IMR-90 (cell line): ENCODE results near the gene CDH23. TPM values are rescaled to one million over a fixed set of nuclear protein-coding genes. Genes with fewer than 3 reads are reported as not detected.

Source experiments
- ATAC-seq: fragments of 200-7000 bp; cut with Tn5 transposase; 2 replicates; pipeline ENCODE4 v1.9.1; 2020; ENCODE audit warnings: low read depth, mild to moderate bottlenecking, moderate library complexity
- BruUV-seq: library from RNA; stranded (reverse); fragments of 400-500 nt; replicated peaks from 2 replicates; lab custom pipeline; 2021; lab: Mats Ljungman, UMichigan
- CTCF ChIA-PET: fragments of 300-600 bp; formaldehyde crosslinking; extraction: SDS; loops from one replicate; lab custom pipeline; 2021; ENCODE audit warnings: antibody characterized with exemption; lab: Yijun Ruan, JAX
- POLR2A ChIA-PET: fragments of 300-600 bp; sonication (Branson Sonifier 250); formaldehyde crosslinking; loops from one replicate; lab custom pipeline; 2022; ENCODE audit warnings: antibody characterized with exemption; ENCODE audit not compliant: unreplicated experiment; lab: Charles Lee
- DNase-seq: peaks from one replicate; pipeline ENCODE4 v3.0.0; 2013
- H2AFZ ChIP-seq: replicated peaks from 2 replicates; pipeline ENCODE3; 2013; ENCODE audit warnings: low read length, mild to moderate bottlenecking; ENCODE audit not compliant: poor library complexity
- H2AK5ac ChIP-seq: 2 replicates; pipeline ENCODE4 v1.6.1; 2013; ENCODE audit warnings: low read depth, low read length, inconsistent platforms
- H2AK9ac ChIP-seq: replicated peaks from 2 replicates; pipeline ENCODE3; 2013; ENCODE audit warnings: mild to moderate bottlenecking, low read depth, low read length, moderate library complexity; ENCODE audit not compliant: poor library complexity
- H2BK120ac ChIP-seq: 2 replicates; pipeline ENCODE4 v1.6.1; 2013; ENCODE audit warnings: low read depth, low read length, inconsistent platforms
- H2BK15ac ChIP-seq: 3 replicates; pipeline ENCODE4 v1.6.1; 2013; ENCODE audit warnings: low read depth, low read length, inconsistent platforms
- H2BK20ac ChIP-seq: 2 replicates; pipeline ENCODE4 v1.6.1; 2013; ENCODE audit warnings: low read depth, mild to moderate bottlenecking, inconsistent platforms, low read length, moderate library complexity
- H2BK5ac ChIP-seq: 2 replicates; pipeline ENCODE4 v1.6.1; 2013; ENCODE audit warnings: mild to moderate bottlenecking, low read depth, low read length, inconsistent platforms; ENCODE audit not compliant: poor library complexity, severe bottlenecking
- H3K14ac ChIP-seq: replicated peaks from 2 replicates; pipeline ENCODE4 v1.6.1; 2013; ENCODE audit warnings: low read depth, low read length, inconsistent platforms
- H3K18ac ChIP-seq: 2 replicates; pipeline ENCODE4 v1.6.1; 2013; ENCODE audit warnings: low read depth, low read length, control low read depth
- H3K23ac ChIP-seq: 2 replicates; pipeline ENCODE4 v1.6.1; 2013; ENCODE audit warnings: low read depth, low read length, inconsistent platforms
- H3K27ac ChIP-seq: 2 replicates; pipeline ENCODE4 v1.5.1; 2013; ENCODE audit warnings: mild to moderate bottlenecking, control low read depth, low read length; ENCODE audit not compliant: insufficient read depth
- H3K27me3 ChIP-seq: 2 replicates; pipeline ENCODE4 v1.6.1; 2013; ENCODE audit warnings: low read length; ENCODE audit not compliant: control insufficient read depth, insufficient read depth
- H3K36me3 ChIP-seq: 2 replicates; pipeline ENCODE4 v1.6.1; 2013; ENCODE audit warnings: low read length, mixed read lengths; ENCODE audit not compliant: control insufficient read depth, insufficient read depth
- H3K4ac ChIP-seq: 2 replicates; pipeline ENCODE4 v1.6.1; 2013; ENCODE audit warnings: low read depth, low read length, inconsistent platforms
- H3K4me1 ChIP-seq: 2 replicates; pipeline ENCODE4 v1.6.1; 2013; ENCODE audit warnings: low read length, mixed read lengths; ENCODE audit not compliant: control insufficient read depth, insufficient read depth
- H3K4me2 ChIP-seq: 2 replicates; pipeline ENCODE4 v1.6.1; 2013; ENCODE audit warnings: low read depth, mild to moderate bottlenecking, control low read depth, low read length, moderate library complexity
- H3K4me3 ChIP-seq: 2 replicates; pipeline ENCODE4 v1.5.1; 2013; ENCODE audit warnings: low read depth, mild to moderate bottlenecking, control low read depth, low read length, moderate library complexity; ENCODE audit not compliant: insufficient read depth
- H3K56ac ChIP-seq: 2 replicates; pipeline ENCODE4 v1.6.1; 2013; ENCODE audit warnings: low read length, inconsistent platforms; ENCODE audit not compliant: insufficient read depth; ENCODE audit errors: extremely low read depth
- H3K79me1 ChIP-seq, 2 experiments: 2 replicates each; pipeline ENCODE4 v1.6.1; 2013; ENCODE audit warnings: low read length in 2 of 2, inconsistent platforms in 1 of 2, low read depth in 1 of 2
- H3K9ac ChIP-seq: 2 replicates; pipeline ENCODE4 v1.6.1; 2013; ENCODE audit warnings: low read depth, low read length, control low read depth
- H3K9me1 ChIP-seq: 2 replicates; pipeline ENCODE4 v1.6.1; 2013; ENCODE audit warnings: low read length, inconsistent platforms; ENCODE audit not compliant: insufficient read depth
- H3K9me3 ChIP-seq: 2 replicates; pipeline ENCODE4 v1.6.1; 2013; ENCODE audit warnings: low read length; ENCODE audit not compliant: control insufficient read depth, insufficient read depth
- H4K20me1 ChIP-seq: 2 replicates; pipeline ENCODE4 v1.6.1; 2013; ENCODE audit warnings: low read length, inconsistent platforms; ENCODE audit not compliant: insufficient read depth
- H4K5ac ChIP-seq: 2 replicates; pipeline ENCODE4 v1.6.1; 2013; ENCODE audit warnings: mild to moderate bottlenecking, low read depth, low read length, control low read depth
- H4K8ac ChIP-seq, 2 experiments: 2 replicates each; pipeline ENCODE4 v1.6.1; 2013; ENCODE audit warnings: low read depth in 2 of 2, low read length in 2 of 2, control low read depth in 1 of 2, inconsistent platforms in 1 of 2
- H4K91ac ChIP-seq: 2 replicates; pipeline ENCODE4 v1.6.1; 2013; ENCODE audit warnings: low read depth, low read length, inconsistent platforms; ENCODE audit not compliant: insufficient read depth
- BHLHE40 ChIP-seq: fragments of 150-350 bp; IDR thresholded peaks from 2 replicates; pipeline ENCODE4 v1.6.1; 2016; ENCODE audit warnings: mild to moderate bottlenecking, low read depth, low read length
- CEBPB ChIP-seq: IDR thresholded peaks from 2 replicates; pipeline ENCODE4 v1.6.1; 2012; ENCODE audit warnings: low read depth, low read length, improper control_type of control experiment
- CHD1 ChIP-seq: IDR thresholded peaks from 2 replicates; pipeline ENCODE4 v1.6.1; 2012; ENCODE audit warnings: low read depth, low read length, improper control_type of control experiment
- FOS ChIP-seq: fragments of 150-350 bp; IDR thresholded peaks from 2 replicates; pipeline ENCODE4 v1.6.1; 2016; ENCODE audit warnings: low read depth, low read length
- MAFK ChIP-seq: IDR thresholded peaks from 2 replicates; pipeline ENCODE4 v1.6.1; 2012; ENCODE audit warnings: low read depth, low read length, improper control_type of control experiment
- MAZ ChIP-seq: IDR thresholded peaks from 2 replicates; pipeline ENCODE4 v1.6.1; 2012; ENCODE audit warnings: low read depth, mild to moderate bottlenecking, low read length, improper control_type of control experiment, moderate library complexity, borderline replicate concordance
- MXI1 ChIP-seq: IDR thresholded peaks from 2 replicates; pipeline ENCODE4 v1.6.1; 2012; ENCODE audit warnings: low read depth, mild to moderate bottlenecking, low read length, moderate library complexity, borderline replicate concordance
- NFE2L2 ChIP-seq: fragments of 150-350 bp; IDR thresholded peaks from 2 replicates; pipeline ENCODE4 v1.6.1; 2016; ENCODE audit warnings: low read depth, mild to moderate bottlenecking, low read length
- POLR2A ChIP-seq: IDR thresholded peaks from 2 replicates; pipeline ENCODE4 v1.6.1; 2012; ENCODE audit warnings: mild to moderate bottlenecking, low read depth, low read length
- RAD21 ChIP-seq: IDR thresholded peaks from 2 replicates; pipeline ENCODE4 v1.6.1; 2012; ENCODE audit warnings: low read length, improper control_type of control experiment
- RCOR1 ChIP-seq: IDR thresholded peaks from 2 replicates; pipeline ENCODE4 v1.6.1; 2012; ENCODE audit warnings: mild to moderate bottlenecking, low read length, improper control_type of control experiment; ENCODE audit not compliant: insufficient replicate concordance
- RFX5 ChIP-seq: IDR thresholded peaks from 2 replicates; pipeline ENCODE4 v1.8.0; 2012; ENCODE audit warnings: low read depth, mild to moderate bottlenecking, low read length, moderate library complexity
- SMC3 ChIP-seq: fragments of 150-350 bp; IDR thresholded peaks from 2 replicates; pipeline ENCODE4 v1.6.1; 2016; ENCODE audit warnings: low read depth, mild to moderate bottlenecking, antibody characterized with exemption, low read length, moderate library complexity
- WGBS, 2 experiments: methylation state at CpG; one replicate each; pipeline versions ENCODE4 v1.1.5 to v1.1.7; 2013; ENCODE audit warnings: missing lambda C conversion rate in 2 of 2; ENCODE audit not compliant: insufficient read length in 1 of 2; ENCODE audit errors: extremely low coverage in 2 of 2; 5-methylcytosine and 5-hydroxymethylcytosine counted together
- dilution Hi-C: fragments of 300-500 bp; cut with HindIII; formaldehyde crosslinking; loops from one replicate; pipeline ENCODE4 v1.14.3; 2018; ENCODE audit warnings: low sequenced_read_pairs; ENCODE audit not compliant: unreplicated experiment
- in situ Hi-C: fragments of 300-500 bp; cut with MboI; formaldehyde crosslinking; loops from 3 replicates; pipeline ENCODE4 v1.14.3; 2019; ENCODE audit warnings: low sequenced_read_pairs, inconsistent platforms, mixed read lengths
- intact Hi-C: fragments of 100-400 bp; cut with micrococcal nuclease; formaldehyde crosslinking; loops from 2 replicates; pipeline ENCODE4 v1.10.0; 2022
- polyA plus RNA-seq, 3 experiments: library from polyadenylated mRNA; depleted of rRNA; stranded (reverse); fragments of >200 nt; gene quantifications; 2 replicates each; pipeline ENCODE4 v1.2.3, GENCODE V29; 2012; ENCODE audit warnings: low replicate concordance in 1 of 3
- total RNA-seq: library from RNA; depleted of rRNA; stranded (reverse); fragments of >200 nt; gene quantifications from 2 replicates; pipeline ENCODE4 v1.2.3, GENCODE V29; 2012
- TF ChIP-seq, protein P1 (sequence below): fragments of 150-350 bp; IDR thresholded peaks from 2 replicates; pipeline ENCODE4 v1.6.1; 2017; ENCODE audit warnings: mild to moderate bottlenecking, antibody characterized with exemption, low read length, low read depth
- TF ChIP-seq, protein P2 (sequence below): conservative IDR thresholded peaks from 2 replicates; pipeline ENCODE4 v1.5.1; 2012; ENCODE audit warnings: mild to moderate bottlenecking, low read depth, low read length, improper control_type of control experiment

Gene CDH23
- total and polyA plus RNA-seq, 2 of the 4 experiments (the other 2 are of a cell fraction) = under 0.01 to 0.03 TPM

DNA sequence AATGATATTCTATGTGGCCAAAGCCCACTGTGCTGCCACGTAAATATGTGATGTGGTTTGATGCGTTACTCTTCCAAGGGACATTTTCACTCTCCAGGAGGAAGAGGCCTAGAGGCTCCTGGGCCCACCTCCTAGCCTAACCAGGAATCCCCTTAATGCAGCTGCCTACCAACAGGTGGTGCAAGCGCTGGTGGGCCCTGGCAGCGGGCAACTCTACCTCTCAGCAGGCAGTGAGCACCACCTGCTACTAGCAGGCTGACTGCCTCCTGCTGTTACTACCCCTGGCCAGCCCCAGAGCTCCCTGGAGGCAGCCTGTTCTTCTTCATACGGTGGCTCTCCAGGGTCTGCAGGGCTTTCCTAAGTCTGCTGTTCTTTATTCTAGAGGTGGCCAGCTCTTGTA, 62.8 kb downstream of the CDH23 start:
- ATAC-seq (no peak), DNase-seq (no peak)
- Histone ChIP-seq H3K23ac (no peak overlapping the region), H2BK120ac (no peak overlapping the region), H3K9me3 (no peaks in the 10 kb centered on the region), H3K9ac (no peak overlapping the region), H2AK5ac (no peak overlapping the region), H3K4me3 (no peak overlapping the region), H2BK5ac (no peak overlapping the region), H2AFZ (no peak overlapping the region), H3K4me1 (no peaks in the 10 kb centered on the region), H4K8ac (no peak overlapping the region), H3K9me1 (no peaks in the 10 kb centered on the region), H3K14ac (no peak overlapping the region), H3K27ac (no peak overlapping the region), H3K27me3 (peaks cover 30% of the 10 kb centered on the region), H2BK15ac (no peak overlapping the region), H2AK9ac (no peak overlapping the region), H3K79me1 (no peaks in the 10 kb centered on the region), H4K20me1 (no peaks in the 10 kb centered on the region), H4K91ac (no peak overlapping the region), H3K56ac (no peak overlapping the region), H3K4ac (no peak overlapping the region), H3K18ac (no peak overlapping the region), H3K36me3 (no peaks in the 10 kb centered on the region), H3K4me2 (no peak overlapping the region), H4K5ac (no peak overlapping the region), H2BK20ac (no peak overlapping the region)
- dilution Hi-C loops = no loop called here
- WGBS, 2 experiments = no CpG with 5 or more reads among the region's 5 CpGs
- ChIA-PET CTCF (no interaction called here), POLR2A (no interaction called here)
- in situ Hi-C loops = no loop called here
- intact Hi-C loops = no loop called here
- TF ChIP-seq MAZ (no peak), SMC3 (no peak), CEBPB (no peak), RFX5 (no peak), RCOR1 (no peak), MAFK (no peak), POLR2A (no peak), MXI1 (no peak), RAD21 (no peak), CHD1 (no peak), NFE2L2 (no peak), BHLHE40 (no peak), FOS (no peak)
- TF ChIP-seq, protein P1, sequence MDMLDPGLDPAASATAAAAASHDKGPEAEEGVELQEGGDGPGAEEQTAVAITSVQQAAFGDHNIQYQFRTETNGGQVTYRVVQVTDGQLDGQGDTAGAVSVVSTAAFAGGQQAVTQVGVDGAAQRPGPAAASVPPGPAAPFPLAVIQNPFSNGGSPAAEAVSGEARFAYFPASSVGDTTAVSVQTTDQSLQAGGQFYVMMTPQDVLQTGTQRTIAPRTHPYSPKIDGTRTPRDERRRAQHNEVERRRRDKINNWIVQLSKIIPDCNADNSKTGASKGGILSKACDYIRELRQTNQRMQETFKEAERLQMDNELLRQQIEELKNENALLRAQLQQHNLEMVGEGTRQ = no peak
- TF ChIP-seq, protein P2, sequence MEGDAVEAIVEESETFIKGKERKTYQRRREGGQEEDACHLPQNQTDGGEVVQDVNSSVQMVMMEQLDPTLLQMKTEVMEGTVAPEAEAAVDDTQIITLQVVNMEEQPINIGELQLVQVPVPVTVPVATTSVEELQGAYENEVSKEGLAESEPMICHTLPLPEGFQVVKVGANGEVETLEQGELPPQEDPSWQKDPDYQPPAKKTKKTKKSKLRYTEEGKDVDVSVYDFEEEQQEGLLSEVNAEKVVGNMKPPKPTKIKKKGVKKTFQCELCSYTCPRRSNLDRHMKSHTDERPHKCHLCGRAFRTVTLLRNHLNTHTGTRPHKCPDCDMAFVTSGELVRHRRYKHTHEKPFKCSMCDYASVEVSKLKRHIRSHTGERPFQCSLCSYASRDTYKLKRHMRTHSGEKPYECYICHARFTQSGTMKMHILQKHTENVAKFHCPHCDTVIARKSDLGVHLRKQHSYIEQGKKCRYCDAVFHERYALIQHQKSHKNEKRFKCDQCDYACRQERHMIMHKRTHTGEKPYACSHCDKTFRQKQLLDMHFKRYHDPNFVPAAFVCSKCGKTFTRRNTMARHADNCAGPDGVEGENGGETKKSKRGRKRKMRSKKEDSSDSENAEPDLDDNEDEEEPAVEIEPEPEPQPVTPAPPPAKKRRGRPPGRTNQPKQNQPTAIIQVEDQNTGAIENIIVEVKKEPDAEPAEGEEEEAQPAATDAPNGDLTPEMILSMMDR = no peak
- no TSS peak for BruUV-seq
